Fibroblast of villous mesenchyme (primary cell): ENCODE results near the gene HMX2. TPM values are rescaled to one million over a fixed set of nuclear protein-coding genes. Genes with fewer than 3 reads are reported as not detected.

Source experiments
- DNase-seq: peaks from one replicate; pipeline ENCODE4 v3.0.0-alpha.2; 2010; ENCODE audit warnings: low read depth
- H3K4me3 ChIP-seq: 2 replicates; pipeline ENCODE4 v1.5.1; 2011; ENCODE audit warnings: low read depth, mild to moderate bottlenecking, low read length
- CTCF ChIP-seq: IDR thresholded peaks from 2 replicates; pipeline ENCODE4 v1.5.1; 2012; ENCODE audit warnings: low read depth, mild to moderate bottlenecking, low read length; ENCODE audit not compliant: insufficient read depth
- total RNA-seq: library from RNA; depleted of rRNA; stranded (reverse); fragments of >200 nt; gene quantifications from 2 replicates; pipeline ENCODE4 v1.2.3, GENCODE V29; 2012

The HMX2 gene
- total RNA-seq = not detected in 2 replicates

- no peak within 1 kb of the TSS for H3K4me3 ChIP-seq
- no peak for DNase-seq
- TF ChIP-seq CTCF = no peak
These were observed at the start of gene HMX2 for GRCh38 chr10:123147635-123148413. Gene HMX2, plus strand, starts transcription at chr10:123148136. Its CDS starts 243 bp downstream, at chr10:123148379.

- no peak overlapping the region for H3K4me3 ChIP-seq
- TF ChIP-seq CTCF = no peak
- DNase-seq = no peak
These were observed 47.7 kb upstream of the HMX2 start for GRCh38 chr10:123100030-123100762.

- TF ChIP-seq CTCF = no peak
- DNase-seq = no peak
- no peak overlapping the region for H3K4me3 ChIP-seq
These were observed 46.1 kb upstream of the HMX2 start for GRCh38 chr10:123101872-123102271.

GRCh38 chr10:123102673-123103072 is 45.3 kb upstream of the HMX2 start:
- DNase-seq = no peak
- TF ChIP-seq CTCF = no peak
- no peak overlapping the region for H3K4me3 ChIP-seq

GRCh38 chr10:123103944-123104343 is 44.0 kb upstream of the HMX2 start:
- no peak for DNase-seq
- no peak overlapping the region for H3K4me3 ChIP-seq
- TF ChIP-seq CTCF = no peak

GRCh38 chr10:123109466-123109865 is 38.5 kb upstream of the HMX2 start:
- H3K4me3 ChIP-seq = no peak overlapping the region
- no peak for DNase-seq
- TF ChIP-seq CTCF = no peak
